Body of pancreas (tissue), 4 donors: Measurements from ENCODE around the gene ADGRL3.

Source experiments
- POLR2A ChIP-seq, 3 donors: fragments of 450-650 bp; IDR thresholded peaks; one replicate each; pipeline ENCODE4 v1.6.1; 2016; ENCODE audit warnings: antibody characterized with exemption in 3 of 3, mild to moderate bottlenecking in 2 of 3
- TF ChIP-seq, protein P1 (sequence below), 7 experiments: fragments of 450-650 bp in 4 of 7; fragments of 200-600 bp in 3 of 7; sonication (generic) in 3 of 7; IDR thresholded peaks; one replicate each; pipeline ENCODE4 v1.5.1; 2016 to 2019; ENCODE audit warnings: antibody characterized with exemption in 7 of 7

DNA sequence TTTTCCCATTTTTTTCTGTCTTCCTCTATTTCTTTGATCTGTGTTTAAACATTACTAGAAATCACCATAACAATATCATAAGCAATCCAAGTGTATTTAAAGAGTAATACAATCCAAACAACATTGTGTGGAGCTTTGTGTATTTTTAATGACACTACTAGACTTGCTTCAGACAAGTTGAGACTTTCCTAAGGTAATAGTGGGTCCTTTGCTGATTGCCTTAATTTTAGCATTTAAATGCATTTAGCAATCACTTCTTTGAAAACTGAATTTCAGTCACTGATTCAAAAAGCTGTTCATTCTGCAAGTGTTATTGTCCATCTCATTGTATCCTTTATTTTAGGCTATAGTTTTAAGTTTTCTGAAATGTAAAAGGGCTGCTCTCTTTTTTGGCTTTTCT, 804.8 kb downstream of the ADGRL3 start:
- TF ChIP-seq, protein P1, sequence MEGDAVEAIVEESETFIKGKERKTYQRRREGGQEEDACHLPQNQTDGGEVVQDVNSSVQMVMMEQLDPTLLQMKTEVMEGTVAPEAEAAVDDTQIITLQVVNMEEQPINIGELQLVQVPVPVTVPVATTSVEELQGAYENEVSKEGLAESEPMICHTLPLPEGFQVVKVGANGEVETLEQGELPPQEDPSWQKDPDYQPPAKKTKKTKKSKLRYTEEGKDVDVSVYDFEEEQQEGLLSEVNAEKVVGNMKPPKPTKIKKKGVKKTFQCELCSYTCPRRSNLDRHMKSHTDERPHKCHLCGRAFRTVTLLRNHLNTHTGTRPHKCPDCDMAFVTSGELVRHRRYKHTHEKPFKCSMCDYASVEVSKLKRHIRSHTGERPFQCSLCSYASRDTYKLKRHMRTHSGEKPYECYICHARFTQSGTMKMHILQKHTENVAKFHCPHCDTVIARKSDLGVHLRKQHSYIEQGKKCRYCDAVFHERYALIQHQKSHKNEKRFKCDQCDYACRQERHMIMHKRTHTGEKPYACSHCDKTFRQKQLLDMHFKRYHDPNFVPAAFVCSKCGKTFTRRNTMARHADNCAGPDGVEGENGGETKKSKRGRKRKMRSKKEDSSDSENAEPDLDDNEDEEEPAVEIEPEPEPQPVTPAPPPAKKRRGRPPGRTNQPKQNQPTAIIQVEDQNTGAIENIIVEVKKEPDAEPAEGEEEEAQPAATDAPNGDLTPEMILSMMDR (IDR thresholded peaks at IDR 0.05): no peak
- no peak for TF ChIP-seq POLR2A (IDR thresholded peaks at IDR 0.05)
